ENCODE results near the gene GMPR.

GMPR gene

DNA sequence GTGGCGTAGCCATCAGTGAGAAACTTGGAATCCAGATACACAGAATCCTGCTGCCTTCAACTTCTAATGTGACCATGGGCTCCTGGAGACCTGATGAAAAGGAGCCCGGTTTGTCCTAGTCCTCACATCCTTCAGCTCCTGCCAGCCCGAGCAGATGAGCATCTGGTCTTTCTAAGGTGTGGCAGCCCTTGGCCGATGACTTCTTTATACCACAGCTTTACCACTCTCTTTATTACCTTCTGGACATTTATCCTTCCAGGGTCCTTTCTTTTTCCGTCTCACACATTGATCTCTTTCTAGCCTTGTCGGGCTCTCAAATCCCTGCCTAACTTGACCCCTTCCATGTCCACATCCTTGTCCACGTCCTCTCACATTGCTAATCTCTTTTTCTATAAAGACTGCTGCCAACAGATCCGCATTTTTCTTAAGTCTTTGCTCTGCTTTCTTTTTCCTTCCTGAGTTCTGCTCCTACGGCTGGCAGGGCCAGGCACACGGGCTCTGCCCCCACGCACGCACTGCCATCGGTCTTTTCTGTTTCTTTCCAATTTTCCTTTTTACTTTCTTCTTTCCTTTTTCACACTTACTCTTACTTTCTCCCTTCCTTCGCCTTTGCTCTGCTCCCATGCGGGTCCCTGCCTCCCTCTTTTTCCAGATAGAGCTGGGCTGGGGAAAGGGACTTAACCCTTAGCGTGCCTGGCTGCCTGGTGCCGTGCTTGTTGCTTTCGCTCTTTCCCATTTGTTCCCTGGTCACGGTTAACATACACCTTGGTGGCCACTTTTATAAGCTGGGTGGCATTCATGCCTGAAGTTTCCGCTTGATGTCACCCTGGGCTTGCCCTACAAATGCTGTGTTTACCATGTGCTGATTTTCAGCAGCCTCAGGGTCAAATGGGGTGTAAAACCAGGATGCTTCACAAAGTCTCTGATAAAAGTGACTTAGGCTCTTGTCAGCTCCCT lies 9.4 kb upstream of the GMPR start:
- Histone ChIP-seq H3K23ac (ENCODE audit: low read length) (no peak overlapping the region), H3K9ac (ENCODE audit: low read length) (no peak overlapping the region), H3K79me1 (ENCODE audit: low read length) (peaks cover 3% of the 10 kb centered on the region), H3K36me3 (ENCODE audit: control insufficient read depth in 1 of 2, insufficient read depth in 2 of 2, low read length in 2 of 2) (no peaks in the 10 kb centered on the region), H3K27ac (ENCODE audit: low read depth, low read length) (no peak overlapping the region), H4K8ac (ENCODE audit: low read depth, low read length) (no peak overlapping the region), H3K4me1 (ENCODE audit: control insufficient read depth in 1 of 2, insufficient read depth in 2 of 2, low read length in 2 of 2) (peaks cover 3 to 7% of the 10 kb centered on the region in 2 experiments), H3K4ac (ENCODE audit: low read depth, low read length) (no peak overlapping the region), H3K79me2 (ENCODE audit: control insufficient read depth, insufficient read depth, low read length, poor library complexity) (no peaks in the 10 kb centered on the region), H2AFZ (ENCODE audit: insufficient read depth, low read length, poor library complexity) (no peak overlapping the region), H4K12ac (ENCODE audit: low read depth, low read length) (no peak overlapping the region), H4K91ac (ENCODE audit: low read depth, low read length) (no peak overlapping the region), H2AK5ac (ENCODE audit: low read length) (no peak overlapping the region), H3K14ac (ENCODE audit: low read length) (peak overlapping the region; percentile 60), H2BK120ac (ENCODE audit: insufficient read depth, low read length, poor library complexity) (no peak overlapping the region), H2BK5ac (ENCODE audit: low read depth, low read length, poor library complexity) (no peak overlapping the region), H3K18ac (ENCODE audit: low read length) (no peak overlapping the region), H3K4me3 (ENCODE audit: low read depth, low read length) (no peak overlapping the region), H2BK12ac (ENCODE audit: low read length) (peak overlapping the region; percentile 79), H3K27me3 (ENCODE audit: insufficient read depth, low read length) (no peaks in the 10 kb centered on the region), H3K9me3 (ENCODE audit: insufficient read depth, low read depth, low read length) (no peaks in the 10 kb centered on the region), H3K4me2 (ENCODE audit: low read length) (no peak overlapping the region)
- no CpG with 5 or more reads among the region's 20 CpGs for WGBS (ENCODE audit: extremely low coverage, insufficient coverage, insufficient read length)
- no peak for DNase-seq

DNA sequence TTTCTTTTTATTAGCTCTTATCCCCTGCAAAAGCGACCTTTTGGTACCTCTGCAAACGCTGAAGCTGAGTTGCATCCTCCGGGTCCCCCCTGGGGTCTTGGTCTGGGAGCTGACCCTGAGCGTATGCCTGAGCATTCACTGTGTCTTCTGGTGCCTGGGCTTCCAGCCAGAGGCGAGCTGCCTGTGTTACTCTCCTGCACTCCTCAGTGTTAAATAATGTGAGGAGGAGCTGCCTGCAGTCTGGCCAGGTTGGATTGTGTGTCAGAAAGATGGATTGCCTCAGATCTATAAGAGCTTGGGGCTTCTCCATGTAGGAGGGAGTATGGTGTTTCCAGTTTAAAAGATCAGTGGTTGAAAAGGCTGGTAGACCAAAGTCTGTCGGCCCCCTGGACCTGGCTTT lies 8.7 kb upstream of the GMPR start:
- Histone ChIP-seq H3K27me3 (ENCODE audit: insufficient read depth, low read length) (no peaks in the 10 kb centered on the region), H4K91ac (ENCODE audit: low read depth, low read length) (no peak overlapping the region), H3K9ac (ENCODE audit: low read length) (no peak overlapping the region), H4K8ac (ENCODE audit: low read depth, low read length) (peak overlapping the region; percentile 7), H3K4me3 (ENCODE audit: low read depth, low read length) (no peak overlapping the region), H2BK5ac (ENCODE audit: low read depth, low read length, poor library complexity) (no peak overlapping the region), H3K18ac (ENCODE audit: low read length) (no peak overlapping the region), H3K4me1 (ENCODE audit: control insufficient read depth in 1 of 2, insufficient read depth in 2 of 2, low read length in 2 of 2) (peaks cover 3 to 7% of the 10 kb centered on the region in 2 experiments), H3K36me3 (ENCODE audit: control insufficient read depth in 1 of 2, insufficient read depth in 2 of 2, low read length in 2 of 2) (no peaks in the 10 kb centered on the region), H3K14ac (ENCODE audit: low read length) (no peak overlapping the region), H3K27ac (ENCODE audit: low read depth, low read length) (no peak overlapping the region), H2BK12ac (ENCODE audit: low read length) (no peak overlapping the region), H3K23ac (ENCODE audit: low read length) (no peak overlapping the region), H4K12ac (ENCODE audit: low read depth, low read length) (no peak overlapping the region), H3K79me2 (ENCODE audit: control insufficient read depth, insufficient read depth, low read length, poor library complexity) (no peaks in the 10 kb centered on the region), H3K4ac (ENCODE audit: low read depth, low read length) (no peak overlapping the region), H2AK5ac (ENCODE audit: low read length) (no peak overlapping the region), H3K4me2 (ENCODE audit: low read length) (no peak overlapping the region), H3K79me1 (ENCODE audit: low read length) (peaks cover 3% of the 10 kb centered on the region), H2AFZ (ENCODE audit: insufficient read depth, low read length, poor library complexity) (no peak overlapping the region), H3K9me3 (ENCODE audit: insufficient read depth, low read depth, low read length) (no peaks in the 10 kb centered on the region), H2BK120ac (ENCODE audit: insufficient read depth, low read length, poor library complexity) (no peak overlapping the region)
- no CpG with 5 or more reads among the region's 6 CpGs for WGBS (ENCODE audit: extremely low coverage, insufficient coverage, insufficient read length)
- DNase-seq = no peak

DNA sequence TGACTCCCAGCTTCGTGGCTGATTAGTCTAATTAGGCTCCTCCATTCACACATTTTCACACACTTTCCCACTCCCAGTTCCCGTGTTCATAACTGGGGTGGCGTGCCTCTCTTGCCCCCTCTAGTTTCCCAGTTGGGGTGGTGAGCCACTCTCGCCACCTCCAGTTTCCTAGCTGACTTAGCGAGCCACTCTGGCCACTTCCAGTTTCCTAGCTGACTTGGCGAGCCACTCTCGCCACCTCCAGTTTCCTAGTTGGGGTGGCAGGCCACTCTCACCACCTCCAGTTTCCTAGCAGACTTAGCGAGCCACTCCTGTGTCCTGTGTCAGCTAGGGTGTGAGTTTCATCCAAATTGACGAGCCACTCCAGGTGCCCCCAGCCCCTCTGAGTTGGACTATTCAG lies 7.4 kb upstream of the GMPR start:
- H4K12ac ChIP-seq (ENCODE audit: low read depth, low read length) = no peak overlapping the region
- no peak overlapping the region for H3K14ac ChIP-seq (ENCODE audit: low read length)
- H3K4me1 ChIP-seq (ENCODE audit: control insufficient read depth in 1 of 2, insufficient read depth in 2 of 2, low read length in 2 of 2) = peaks cover 6 to 12% of the 10 kb centered on the region in 2 experiments
- no peak overlapping the region for H3K18ac ChIP-seq (ENCODE audit: low read length)
- no peak overlapping the region for H4K8ac ChIP-seq (ENCODE audit: low read depth, low read length)
- peaks cover 3% of the 10 kb centered on the region for H3K79me1 ChIP-seq (ENCODE audit: low read length)
- H3K4me3 ChIP-seq (ENCODE audit: low read depth, low read length) = no peak overlapping the region
- no peaks in the 10 kb centered on the region for H3K79me2 ChIP-seq (ENCODE audit: control insufficient read depth, insufficient read depth, low read length, poor library complexity)
- H2BK120ac ChIP-seq (ENCODE audit: insufficient read depth, low read length, poor library complexity) = no peak overlapping the region
- no peak overlapping the region for H3K23ac ChIP-seq (ENCODE audit: low read length)
- no peak overlapping the region for H3K4me2 ChIP-seq (ENCODE audit: low read length)
- no peaks in the 10 kb centered on the region for H3K9me3 ChIP-seq (ENCODE audit: insufficient read depth, low read depth, low read length)
- no peak overlapping the region for H2AFZ ChIP-seq (ENCODE audit: insufficient read depth, low read length, poor library complexity)
- H4K91ac ChIP-seq (ENCODE audit: low read depth, low read length) = no peak overlapping the region
- H2AK5ac ChIP-seq (ENCODE audit: low read length) = no peak overlapping the region
- no peak overlapping the region for H3K27ac ChIP-seq (ENCODE audit: low read depth, low read length)
- no CpG with 5 or more reads among the region's 9 CpGs for WGBS (ENCODE audit: extremely low coverage, insufficient coverage, insufficient read length)
- no peak overlapping the region for H3K9ac ChIP-seq (ENCODE audit: low read length)
- no peak overlapping the region for H3K4ac ChIP-seq (ENCODE audit: low read depth, low read length)
- no peak overlapping the region for H2BK12ac ChIP-seq (ENCODE audit: low read length)
- H3K36me3 ChIP-seq (ENCODE audit: control insufficient read depth in 1 of 2, insufficient read depth in 2 of 2, low read length in 2 of 2) = no peaks in the 10 kb centered on the region
- no peaks in the 10 kb centered on the region for H3K27me3 ChIP-seq (ENCODE audit: insufficient read depth, low read length)
- no peak overlapping the region for H2BK5ac ChIP-seq (ENCODE audit: low read depth, low read length, poor library complexity)
- DNase-seq = no peak

DNA sequence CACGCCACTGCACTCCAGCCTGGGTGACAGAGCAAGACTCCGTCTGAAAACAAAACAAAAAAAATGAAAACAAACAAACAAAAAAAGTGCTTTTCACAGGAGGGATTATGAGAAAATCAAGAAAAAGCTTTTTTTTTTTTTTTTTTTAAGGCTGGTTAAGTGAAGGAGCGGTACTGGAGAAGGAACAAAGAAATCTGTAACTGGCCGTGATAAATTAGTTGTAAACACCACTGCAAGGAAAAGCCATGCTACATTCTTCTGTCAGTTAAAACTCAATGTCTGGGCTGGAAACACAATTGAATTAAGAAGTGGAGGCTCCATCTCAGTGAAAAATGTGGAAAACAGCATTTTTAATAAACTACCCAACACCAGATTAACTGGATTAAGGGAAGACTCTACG lies 6.3 kb upstream of the GMPR start:
- no peak overlapping the region for H2BK5ac ChIP-seq (ENCODE audit: low read depth, low read length, poor library complexity)
- H3K27ac ChIP-seq (ENCODE audit: low read depth, low read length) = no peak overlapping the region
- H2BK12ac ChIP-seq (ENCODE audit: low read length) = no peak overlapping the region
- no peak overlapping the region for H4K8ac ChIP-seq (ENCODE audit: low read depth, low read length)
- H3K23ac ChIP-seq (ENCODE audit: low read length) = no peak overlapping the region
- no CpG with 5 or more reads among the region's 5 CpGs for WGBS (ENCODE audit: extremely low coverage, insufficient coverage, insufficient read length)
- no peaks in the 10 kb centered on the region for H3K27me3 ChIP-seq (ENCODE audit: insufficient read depth, low read length)
- H3K18ac ChIP-seq (ENCODE audit: low read length) = no peak overlapping the region
- no peak overlapping the region for H3K4me2 ChIP-seq (ENCODE audit: low read length)
- no peaks in the 10 kb centered on the region for H3K9me3 ChIP-seq (ENCODE audit: insufficient read depth, low read depth, low read length)
- H2AFZ ChIP-seq (ENCODE audit: insufficient read depth, low read length, poor library complexity) = no peak overlapping the region
- DNase-seq = no peak
- H3K79me1 ChIP-seq (ENCODE audit: low read length) = peaks cover 3% of the 10 kb centered on the region
- H2BK120ac ChIP-seq (ENCODE audit: insufficient read depth, low read length, poor library complexity) = no peak overlapping the region
- no peak overlapping the region for H2AK5ac ChIP-seq (ENCODE audit: low read length)
- no peak overlapping the region for H4K12ac ChIP-seq (ENCODE audit: low read depth, low read length)
- H3K9ac ChIP-seq (ENCODE audit: low read length) = no peak overlapping the region
- no peak overlapping the region for H3K14ac ChIP-seq (ENCODE audit: low read length)
- no peak overlapping the region for H3K4ac ChIP-seq (ENCODE audit: low read depth, low read length)
- no peak overlapping the region for H4K91ac ChIP-seq (ENCODE audit: low read depth, low read length)
- H3K79me2 ChIP-seq (ENCODE audit: control insufficient read depth, insufficient read depth, low read length, poor library complexity) = no peaks in the 10 kb centered on the region
- H3K4me1 ChIP-seq (ENCODE audit: control insufficient read depth in 1 of 2, insufficient read depth in 2 of 2, low read length in 2 of 2) = peaks cover 6 to 13% of the 10 kb centered on the region in 2 experiments
- H3K36me3 ChIP-seq (ENCODE audit: control insufficient read depth in 1 of 2, insufficient read depth in 2 of 2, low read length in 2 of 2) = no peaks in the 10 kb centered on the region
- H3K4me3 ChIP-seq (ENCODE audit: low read depth, low read length) = no peak overlapping the region

All from trophoblast cell (in vitro differentiated cells and primary cell).